ENCODE data around the gene HSD11B1. TPM values are rescaled to one million over a fixed set of nuclear protein-coding genes. Genes with fewer than 3 reads are reported as not detected.
A peak's percentile ranks its signal among the peaks of the same experiment; 100 is the strongest.

The HSD11B1 gene
- total and polyA plus RNA-seq, 4 donors: 0.09 to 488 (median 304) TPM

- no peak overlapping the region for H3K4me3 ChIP-seq (ENCODE audit: low read depth in 1 of 3, low read length in 3 of 3)
- no peak for TF ChIP-seq HNF4G (IDR thresholded peaks at IDR 0.05)
- TF ChIP-seq ZBTB33 (IDR thresholded peaks at IDR 0.05): peak; percentile 59
- TF ChIP-seq TAF1 (conservative IDR thresholded peaks at IDR 0.05): no peak
- no peak for TF ChIP-seq NR2F2 (IDR thresholded peaks at IDR 0.05)
- peak; percentile 77 for TF ChIP-seq MAX (IDR thresholded peaks at IDR 0.05)
- peak in 1 of 2 donors; percentile 16 for TF ChIP-seq RAD21 (IDR thresholded peaks at IDR 0.05)
- TF ChIP-seq JUND (IDR thresholded peaks at IDR 0.05): peak in 1 of 2 donors; percentile 34
- peak; percentile 60 for TF ChIP-seq SP1 (IDR thresholded peaks at IDR 0.05)
- no peak for TF ChIP-seq EGR1 (IDR thresholded peaks at IDR 0.05; ENCODE audit: low read depth in 2 of 2)
- TF ChIP-seq, protein P1, sequence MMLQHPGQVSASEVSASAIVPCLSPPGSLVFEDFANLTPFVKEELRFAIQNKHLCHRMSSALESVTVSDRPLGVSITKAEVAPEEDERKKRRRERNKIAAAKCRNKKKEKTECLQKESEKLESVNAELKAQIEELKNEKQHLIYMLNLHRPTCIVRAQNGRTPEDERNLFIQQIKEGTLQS (IDR thresholded peaks at IDR 0.05): peak; percentile 37
- no peak for TF ChIP-seq FOXA2 (IDR thresholded peaks at IDR 0.05)
- TF ChIP-seq RXRA (IDR thresholded peaks at IDR 0.05): peak; percentile 69 to 82
- no peak for TF ChIP-seq CTCF (IDR thresholded peaks at IDR 0.05; ENCODE audit: low read depth, low read length, missing input control)
- peak; percentile 65 for TF ChIP-seq YY1 (IDR thresholded peaks at IDR 0.05)
- peak; percentile 71 to 75 for TF ChIP-seq HNF4A (conservative IDR thresholded peaks at IDR 0.05)
- no peak for TF ChIP-seq GABPA (IDR thresholded peaks at IDR 0.05 in 1 of 2, conservative IDR thresholded peaks at IDR 0.05 in 1 of 2)
- TF ChIP-seq FOXA1 (IDR thresholded peaks at IDR 0.05): peak; percentile 10
- TF ChIP-seq, protein P2, sequence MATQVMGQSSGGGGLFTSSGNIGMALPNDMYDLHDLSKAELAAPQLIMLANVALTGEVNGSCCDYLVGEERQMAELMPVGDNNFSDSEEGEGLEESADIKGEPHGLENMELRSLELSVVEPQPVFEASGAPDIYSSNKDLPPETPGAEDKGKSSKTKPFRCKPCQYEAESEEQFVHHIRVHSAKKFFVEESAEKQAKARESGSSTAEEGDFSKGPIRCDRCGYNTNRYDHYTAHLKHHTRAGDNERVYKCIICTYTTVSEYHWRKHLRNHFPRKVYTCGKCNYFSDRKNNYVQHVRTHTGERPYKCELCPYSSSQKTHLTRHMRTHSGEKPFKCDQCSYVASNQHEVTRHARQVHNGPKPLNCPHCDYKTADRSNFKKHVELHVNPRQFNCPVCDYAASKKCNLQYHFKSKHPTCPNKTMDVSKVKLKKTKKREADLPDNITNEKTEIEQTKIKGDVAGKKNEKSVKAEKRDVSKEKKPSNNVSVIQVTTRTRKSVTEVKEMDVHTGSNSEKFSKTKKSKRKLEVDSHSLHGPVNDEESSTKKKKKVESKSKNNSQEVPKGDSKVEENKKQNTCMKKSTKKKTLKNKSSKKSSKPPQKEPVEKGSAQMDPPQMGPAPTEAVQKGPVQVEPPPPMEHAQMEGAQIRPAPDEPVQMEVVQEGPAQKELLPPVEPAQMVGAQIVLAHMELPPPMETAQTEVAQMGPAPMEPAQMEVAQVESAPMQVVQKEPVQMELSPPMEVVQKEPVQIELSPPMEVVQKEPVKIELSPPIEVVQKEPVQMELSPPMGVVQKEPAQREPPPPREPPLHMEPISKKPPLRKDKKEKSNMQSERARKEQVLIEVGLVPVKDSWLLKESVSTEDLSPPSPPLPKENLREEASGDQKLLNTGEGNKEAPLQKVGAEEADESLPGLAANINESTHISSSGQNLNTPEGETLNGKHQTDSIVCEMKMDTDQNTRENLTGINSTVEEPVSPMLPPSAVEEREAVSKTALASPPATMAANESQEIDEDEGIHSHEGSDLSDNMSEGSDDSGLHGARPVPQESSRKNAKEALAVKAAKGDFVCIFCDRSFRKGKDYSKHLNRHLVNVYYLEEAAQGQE (IDR thresholded peaks at IDR 0.05): no peak
- DNase-seq (ENCODE audit: low spot score): no peak
- no peak overlapping the region for H3K9ac ChIP-seq (ENCODE audit: low read depth in 1 of 2, low read length in 2 of 2)
- H3K4me1 ChIP-seq (ENCODE audit: control insufficient read depth in 4 of 4, insufficient read depth in 4 of 4, low read length in 3 of 4): peaks cover 13 to 57% (median 39%) of the 10 kb centered on the region in 4 donors
- H3K27ac ChIP-seq (ENCODE audit: low read depth in 1 of 2, low read length in 2 of 2): no peak overlapping the region
- no peaks in the 10 kb centered on the region for H3K9me3 ChIP-seq (ENCODE audit: control insufficient read depth in 4 of 4, low read length in 3 of 4)
- H3K27me3 ChIP-seq (ENCODE audit: control insufficient read depth in 4 of 4, insufficient read depth in 4 of 4, low read length in 3 of 4): no peaks in the 10 kb centered on the region
- WGBS: 38% methylated on average over 1 of the region's 1 CpG
- H3K36me3 ChIP-seq (ENCODE audit: control insufficient read depth in 4 of 4, insufficient read depth in 3 of 4, low read depth in 1 of 4, low read length in 3 of 4): no peaks in the 10 kb centered on the region
These were observed 34.1 kb upstream of the HSD11B1 start for GRCh38 chr1:209670441-209671082.

Data from liver (tissue), 9 donors.